SH-SY5Y (cell line): ENCODE data around the gene DDX27.

Experiments used
- GATA2 ChIP-seq: IDR thresholded peaks from 2 replicates; pipeline ENCODE4 v1.6.1; 2011; ENCODE audit warnings: mild to moderate bottlenecking, low read depth, low read length
- GATA3 ChIP-seq: IDR thresholded peaks from 2 replicates; pipeline ENCODE4 v1.6.1; 2011; ENCODE audit warnings: low read depth, mild to moderate bottlenecking, low read length, moderate library complexity

The DDX27 gene

DNA sequence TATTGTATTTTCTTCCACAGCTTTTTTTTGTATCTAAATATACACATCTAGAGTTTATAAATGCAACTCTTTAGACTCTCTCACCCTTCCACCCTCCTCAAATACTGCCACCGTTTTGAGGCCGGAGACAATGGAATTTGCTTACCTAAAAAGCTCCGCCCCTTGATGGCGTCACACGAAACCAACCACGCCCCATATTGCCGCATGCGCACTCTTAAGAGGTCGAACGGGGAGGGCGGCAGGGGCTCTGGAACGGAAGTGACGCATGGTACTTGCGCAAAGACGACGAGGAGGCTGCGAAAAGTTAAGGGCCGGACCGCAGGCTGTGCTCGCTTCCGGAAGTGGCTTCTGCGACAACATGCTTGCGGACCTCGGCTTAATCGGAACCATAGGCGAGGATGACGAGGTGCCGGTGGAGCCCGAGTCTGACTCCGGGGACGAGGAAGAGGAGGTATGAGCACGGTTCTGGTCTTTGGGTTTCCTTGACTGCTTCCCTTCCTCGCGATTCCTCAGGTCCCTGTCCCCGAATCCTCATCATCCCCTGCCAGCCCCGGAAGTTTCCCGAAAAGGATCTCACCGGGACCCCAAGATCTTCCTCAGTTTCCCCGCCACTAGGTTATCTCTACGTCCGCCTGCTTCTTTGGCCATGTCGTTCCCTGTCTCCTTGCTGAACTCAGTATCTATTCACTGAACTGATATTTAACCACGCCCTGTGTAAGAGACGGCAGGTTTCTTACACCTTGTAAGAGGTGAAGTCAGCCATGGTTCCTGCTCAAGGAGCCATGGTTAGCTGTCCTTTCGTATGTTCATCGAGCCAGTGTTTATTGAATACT lies at the start of gene DDX27:
TSS of gene DDX27 (plus strand) at position 326 of the 833 bp plus-strand sequence. CDS start at position 359, 33 bp downstream.
- TF ChIP-seq GATA2: no peak; the same call in 1 of the 2 replicates
- no peak for TF ChIP-seq GATA3

GRCh38 chr20:49169547-49169946 lies 49.7 kb upstream of the DDX27 start:
- no peak for TF ChIP-seq GATA3
- no peak for TF ChIP-seq GATA2

DNA sequence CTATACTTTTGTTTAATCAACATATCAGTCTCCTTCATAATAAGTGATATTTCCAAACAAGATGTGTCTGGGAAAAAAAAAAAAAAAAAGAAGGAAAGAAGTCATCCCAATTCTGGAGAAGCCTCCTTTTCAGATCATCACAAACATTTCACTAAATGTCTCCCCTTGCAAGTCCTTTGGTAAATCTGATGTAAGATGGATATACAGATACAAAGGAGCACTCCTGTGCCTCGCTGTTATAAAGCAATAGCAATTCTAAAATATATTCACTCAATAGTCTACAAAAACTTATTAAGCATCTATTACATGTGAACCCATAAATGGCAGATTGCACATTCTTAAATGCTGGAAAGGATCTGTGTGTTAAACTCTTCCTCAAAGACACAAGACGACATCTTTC lies 48.5 kb upstream of the DDX27 start:
- TF ChIP-seq GATA3: no peak
- TF ChIP-seq GATA2: no peak

- TF ChIP-seq GATA3 (no peak), GATA2 (no peak)
These were observed 47.3 kb upstream of the DDX27 start for GRCh38 chr20:49171909-49172308.

GRCh38 chr20:49172413-49172812 lies 46.8 kb upstream of the DDX27 start:
- TF ChIP-seq GATA3 (no peak), GATA2 (no peak)

DNA sequence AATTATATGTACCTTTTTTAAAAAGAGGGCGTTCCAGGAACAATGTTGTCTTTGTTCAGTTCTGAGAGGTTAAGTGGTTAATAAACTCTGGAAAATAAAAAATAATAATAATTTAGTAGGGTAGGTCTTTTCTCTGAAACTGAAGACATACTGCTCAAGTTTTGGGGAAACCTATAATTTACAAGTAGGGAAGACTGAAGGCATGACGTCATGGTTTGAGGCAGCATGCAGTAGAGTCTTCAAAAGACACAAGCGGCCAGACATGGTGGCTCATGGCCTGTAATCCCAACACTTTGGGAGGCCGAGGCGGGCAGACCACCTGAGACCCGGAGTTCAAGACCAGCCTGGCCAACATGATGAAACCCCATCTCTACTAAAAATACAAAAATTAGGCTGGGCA lies 45.0 kb upstream of the DDX27 start:
- no peak for TF ChIP-seq GATA3
- no peak for TF ChIP-seq GATA2

DNA sequence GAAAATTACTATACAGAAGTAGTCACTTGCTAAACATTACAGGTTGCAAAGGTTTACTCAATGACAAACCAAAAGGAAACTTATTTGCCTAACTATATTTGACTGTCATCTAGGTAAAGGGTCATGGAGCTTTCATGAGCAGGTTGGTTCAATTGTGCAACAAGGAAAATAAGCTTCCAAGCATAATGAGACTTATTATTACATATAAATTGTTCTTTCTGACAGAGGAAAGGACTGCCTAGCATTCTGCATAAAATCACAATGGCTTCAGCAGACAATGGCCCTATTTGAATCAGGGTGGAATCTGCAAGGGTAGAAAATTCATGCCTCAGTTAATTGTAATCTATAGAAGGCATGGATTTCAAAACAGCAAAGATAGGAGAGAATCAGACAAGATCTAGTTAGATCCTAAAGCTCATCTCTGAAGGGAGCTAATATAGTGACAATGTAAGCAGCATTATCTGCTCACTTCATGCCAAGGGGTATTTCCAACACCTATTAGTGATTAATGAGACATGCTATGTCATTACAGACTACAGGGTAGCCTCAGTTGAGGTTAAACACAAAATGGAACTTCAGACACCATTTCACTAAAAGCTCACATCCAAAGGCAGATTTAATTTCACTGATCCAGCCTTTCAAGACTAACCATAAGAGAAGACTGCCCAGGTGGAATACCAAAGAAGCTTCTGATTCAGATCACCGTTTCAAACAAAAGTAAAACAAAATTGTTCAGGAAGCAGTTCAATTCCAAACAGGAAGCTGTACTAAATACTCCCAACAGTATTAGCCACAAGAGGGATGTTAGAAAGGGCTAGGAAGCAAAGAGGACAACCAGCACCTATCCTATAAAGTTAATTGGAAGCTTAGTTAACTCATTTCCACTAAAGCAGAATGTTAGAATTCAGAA lies 39.6 kb upstream of the DDX27 start:
- TF ChIP-seq GATA2 (no peak), GATA3 (no peak)

DNA sequence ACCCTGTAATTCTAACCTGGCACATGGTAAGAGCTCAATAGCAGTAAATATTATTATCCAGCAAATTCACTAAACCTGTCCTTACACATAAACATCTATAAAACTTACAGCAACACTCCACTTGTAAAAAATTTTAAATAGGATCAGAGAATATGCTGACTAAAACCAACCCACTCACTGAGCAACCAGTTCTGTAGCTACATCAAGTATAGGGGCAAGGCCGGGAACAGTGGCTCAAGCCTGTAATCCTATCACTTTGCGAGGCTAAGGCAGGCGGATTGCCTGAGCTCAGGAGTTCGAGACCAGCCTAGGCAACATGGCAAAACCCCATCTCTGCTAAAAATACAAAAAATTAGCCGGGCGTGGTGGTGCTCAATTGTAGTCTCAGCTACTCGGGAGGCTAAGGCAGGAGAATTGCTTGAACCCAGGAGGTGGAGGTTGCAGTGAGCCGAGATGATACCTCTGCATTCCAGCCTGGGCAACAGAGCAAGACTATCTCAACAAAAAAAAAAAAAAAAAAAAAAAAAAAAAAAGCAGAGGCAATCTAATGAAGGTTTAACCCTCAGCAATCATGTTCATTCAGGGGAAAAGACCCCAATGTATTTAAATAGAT lies 37.8 kb upstream of the DDX27 start:
- TF ChIP-seq GATA3 (no peak), GATA2 (no peak)

DNA sequence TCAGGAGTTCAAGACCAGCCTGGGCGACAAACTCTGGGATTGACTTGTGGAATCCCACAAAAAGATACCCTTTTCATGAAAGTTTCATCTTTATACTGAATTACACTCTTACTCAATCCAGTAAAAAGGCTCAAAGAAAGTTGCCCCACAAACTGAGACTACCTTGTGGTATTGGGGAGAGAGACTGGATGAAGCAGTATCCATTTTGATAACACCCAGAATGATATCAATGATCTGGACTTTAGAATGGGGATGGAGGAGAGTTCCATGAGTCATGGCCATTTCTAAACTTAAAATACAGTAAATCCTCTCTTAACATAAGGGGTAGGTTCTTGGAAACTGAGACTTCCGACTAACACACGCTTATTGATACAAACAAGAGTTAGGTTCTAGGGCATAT lies 35.8 kb upstream of the DDX27 start:
- TF ChIP-seq GATA3 (no peak), GATA2 (no peak)

- TF ChIP-seq GATA2 (no peak), GATA3 (no peak)
These were observed 34.5 kb upstream of the DDX27 start for GRCh38 chr20:49184691-49185070.

GRCh38 chr20:49185071-49185761 lies 34.0 kb upstream of the DDX27 start:
- TF ChIP-seq GATA3 (no peak), GATA2 (no peak)

DNA sequence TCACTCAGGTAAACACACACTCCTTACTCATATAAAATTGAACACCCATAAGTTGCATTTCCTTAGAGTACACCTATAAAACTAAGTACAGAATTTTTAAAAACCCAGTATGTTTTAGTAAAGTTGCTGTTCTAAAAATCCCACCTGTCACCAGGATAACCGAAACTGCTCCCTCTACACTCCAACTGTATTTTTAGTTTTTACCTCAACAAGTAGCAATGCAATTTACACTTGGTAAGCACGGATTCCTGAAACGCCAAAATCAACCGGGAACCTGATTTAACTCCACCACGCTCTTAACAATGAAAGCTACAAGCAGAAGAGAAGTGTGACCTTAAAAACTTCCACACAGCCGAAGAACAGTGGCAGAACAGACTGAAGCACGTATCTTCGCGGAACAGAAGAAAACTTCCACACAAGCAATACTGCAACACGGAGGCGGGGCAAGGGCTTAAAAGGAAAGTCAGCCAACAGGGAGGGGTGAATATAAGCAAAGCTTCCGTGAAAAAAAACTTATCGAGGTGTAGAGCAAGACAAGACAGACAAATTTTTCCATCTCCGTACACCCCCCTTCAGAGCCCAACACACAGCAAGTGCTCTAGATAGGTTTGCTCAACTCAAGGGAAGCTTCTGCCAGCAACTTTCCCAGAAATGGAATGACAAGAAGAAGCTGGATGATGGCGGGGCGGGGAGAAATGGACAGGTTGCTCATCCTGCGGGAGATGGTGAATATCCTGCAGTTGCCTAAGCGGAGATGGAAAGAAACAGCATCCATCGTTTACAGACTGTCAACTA lies 32.5 kb upstream of the DDX27 start:
- TF ChIP-seq GATA3 (no peak), GATA2 (no peak)

GRCh38 chr20:49187330-49187850 lies 31.8 kb upstream of the DDX27 start:
- no peak for TF ChIP-seq GATA2
- TF ChIP-seq GATA3: no peak
